Osteoblast (primary cell): ENCODE data around the gene MVB12A. TPM values are rescaled to one million over a fixed set of nuclear protein-coding genes. Genes with fewer than 3 reads are reported as not detected.

ENCODE experiments used
- DNase-seq: peaks from one replicate; pipeline ENCODE4 v3.0.0; 2011; ENCODE audit warnings: low spot score, mixed read lengths; ENCODE audit not compliant: insufficient read length; ENCODE audit errors: missing footprints
- H2AFZ ChIP-seq: 2 replicates; pipeline ENCODE4 v1.6.0; 2011; ENCODE audit warnings: mild to moderate bottlenecking, low read length
- H3K27ac ChIP-seq: 2 replicates; pipeline ENCODE4 v1.5.1; 2011; ENCODE audit warnings: mild to moderate bottlenecking, low read depth, low read length, moderate library complexity
- H3K27me3 ChIP-seq: 2 replicates; pipeline ENCODE4 v1.6.0; 2012; ENCODE audit warnings: mild to moderate bottlenecking, control low read depth, inconsistent platforms, low read length, moderate library complexity; ENCODE audit not compliant: insufficient read depth
- H3K36me3 ChIP-seq: 2 replicates; pipeline ENCODE4 v1.5.1; 2011; ENCODE audit warnings: mild to moderate bottlenecking, low read length, control low read depth, moderate library complexity; ENCODE audit not compliant: insufficient read depth
- H3K4me1 ChIP-seq: 2 replicates; pipeline ENCODE4 v1.5.1; 2011; ENCODE audit warnings: mild to moderate bottlenecking, low read length, control low read depth, moderate library complexity; ENCODE audit not compliant: insufficient read depth
- H3K4me2 ChIP-seq: 2 replicates; pipeline ENCODE4 v1.6.0; 2011; ENCODE audit warnings: mild to moderate bottlenecking, low read length; ENCODE audit not compliant: insufficient read depth
- H3K4me3 ChIP-seq: fragments of 200-600 bp; sonication (generic); 3 replicates; pipeline ENCODE4 v1.5.1; 2012; ENCODE audit warnings: mild to moderate bottlenecking, low read length, inconsistent platforms; ENCODE audit not compliant: insufficient read depth
- H3K79me2 ChIP-seq: 2 replicates; pipeline ENCODE4 v1.6.0; 2012; ENCODE audit warnings: mild to moderate bottlenecking, low read length, control low read depth, inconsistent platforms; ENCODE audit not compliant: insufficient read depth
- H3K9me3 ChIP-seq: 2 replicates; pipeline ENCODE4 v1.5.1; 2011; ENCODE audit warnings: low read depth, low read length, control low read depth
- H4K20me1 ChIP-seq: 2 replicates; pipeline ENCODE4 v1.6.0; 2012; ENCODE audit warnings: mild to moderate bottlenecking, low read length, control low read depth; ENCODE audit not compliant: insufficient read depth
- CTCF ChIP-seq: IDR thresholded peaks from 2 replicates; pipeline ENCODE4 v1.5.1; 2011; ENCODE audit warnings: mild to moderate bottlenecking, low read depth, low read length, moderate library complexity; ENCODE audit errors: extremely low read depth
- total RNA-seq: library from RNA; depleted of rRNA; stranded (reverse); fragments of >200 nt; gene quantifications from 2 replicates; pipeline ENCODE4 v1.2.3, GENCODE V29; 2012

MVB12A gene
- total RNA-seq, 1 donor = 50.7 TPM

- peaks cover 19% of the 10 kb centered on the region for H3K4me1 ChIP-seq
- no peak overlapping the region for H2AFZ ChIP-seq
- H3K4me2 ChIP-seq = peak overlapping the region; percentile 24
- H3K9me3 ChIP-seq = no peaks in the 10 kb centered on the region
- no peak for TF ChIP-seq CTCF
- H3K4me3 ChIP-seq = no peak overlapping the region
- no peak for DNase-seq
- peaks cover 4% of the 10 kb centered on the region for H4K20me1 ChIP-seq
- no peaks in the 10 kb centered on the region for H3K27me3 ChIP-seq
- H3K36me3 ChIP-seq = no peaks in the 10 kb centered on the region
- peaks cover 11% of the 10 kb centered on the region for H3K79me2 ChIP-seq
- H3K27ac ChIP-seq = no peak overlapping the region
These were observed 46.6 kb downstream of the MVB12A start for GRCh38 chr19:17466487-17466850.

DNA sequence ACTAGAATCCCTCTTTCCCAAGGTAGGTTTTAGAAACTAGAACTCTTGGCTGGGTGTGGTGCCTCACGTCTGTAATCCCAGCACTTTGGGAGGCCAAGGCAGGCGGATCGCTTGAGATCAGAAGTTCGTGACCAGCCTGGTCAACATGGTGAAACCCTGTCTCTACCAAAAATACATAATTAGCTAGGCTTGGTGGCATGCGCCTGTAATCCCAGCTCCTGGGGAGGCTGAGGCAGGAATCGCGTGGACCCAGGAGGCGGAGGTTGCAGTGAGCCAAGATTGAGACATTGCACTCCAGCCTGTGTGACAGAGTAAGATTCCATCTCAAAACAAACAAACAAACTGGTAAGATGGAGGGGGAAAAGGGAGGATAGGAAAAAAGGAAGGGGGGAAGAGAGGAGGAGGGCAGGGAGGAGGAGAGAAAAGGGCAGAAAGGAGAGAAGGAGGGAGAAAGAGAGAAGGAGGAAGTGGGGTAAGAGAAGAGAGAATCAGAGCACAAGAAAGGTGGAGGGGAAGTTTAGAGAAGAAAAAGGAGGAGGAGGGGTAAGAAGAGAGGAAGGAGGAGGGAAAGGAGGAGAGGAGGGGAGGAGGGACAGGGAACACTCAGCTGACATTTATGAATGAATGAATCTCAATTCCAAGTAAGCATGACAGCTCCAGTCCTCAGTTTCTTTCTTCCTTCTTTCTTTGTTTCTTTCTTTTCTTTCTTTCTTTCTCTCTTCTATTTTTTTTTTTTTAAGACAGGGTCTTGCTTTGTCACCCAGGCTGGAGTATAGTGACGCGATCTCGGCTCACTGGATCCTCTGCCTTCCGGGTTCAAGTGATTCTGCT is 47.8 kb downstream of the MVB12A start:
- Histone ChIP-seq H3K79me2 (peaks cover 21% of the 10 kb centered on the region), H3K4me2 (no peak overlapping the region), H3K27ac (no peak overlapping the region), H3K4me1 (peaks cover 23% of the 10 kb centered on the region), H3K36me3 (no peaks in the 10 kb centered on the region), H2AFZ (peak overlapping the region; percentile 92), H4K20me1 (peaks cover 11% of the 10 kb centered on the region), H3K9me3 (no peaks in the 10 kb centered on the region), H3K4me3 (no peak overlapping the region), H3K27me3 (no peaks in the 10 kb centered on the region)
- no peak for TF ChIP-seq CTCF
- DNase-seq = no peak

DNA sequence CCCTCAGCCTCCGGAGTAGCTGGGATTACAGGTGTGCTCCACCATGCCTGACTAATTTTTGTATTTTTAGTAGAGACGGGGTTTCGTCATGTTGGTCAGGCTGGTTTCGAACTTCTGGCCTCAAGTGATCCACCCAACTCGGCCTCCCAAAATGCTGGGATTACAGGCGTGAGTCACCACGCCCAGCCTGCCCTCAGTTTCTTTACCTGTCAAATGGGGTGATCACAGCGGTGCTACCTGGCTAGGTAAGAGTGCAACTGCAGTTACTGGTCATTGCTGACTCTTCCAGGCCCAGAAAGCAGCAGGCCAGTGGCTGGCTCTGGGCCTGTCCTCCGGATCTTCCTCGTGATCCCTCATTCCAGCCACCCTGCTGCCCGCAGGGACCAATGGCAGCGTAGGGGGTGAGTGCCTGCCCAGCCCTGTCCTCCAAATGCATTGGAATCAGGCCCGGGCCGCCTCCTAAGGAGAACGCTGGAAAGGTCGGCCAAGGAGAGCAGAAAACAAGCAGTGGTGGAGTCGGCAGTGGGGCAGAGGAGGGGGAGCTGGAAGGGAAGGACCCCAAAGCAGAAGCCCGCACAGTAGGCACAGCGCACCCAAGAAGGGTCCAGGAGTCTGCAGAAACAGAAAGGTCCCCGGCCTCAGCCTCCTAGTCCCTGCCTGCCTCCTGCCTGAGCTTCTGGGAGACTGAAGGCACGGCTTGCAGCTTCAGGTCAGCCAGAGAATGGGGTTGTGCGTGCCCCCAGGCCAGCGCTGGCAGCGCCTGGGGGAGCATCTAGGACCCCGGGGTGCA is 48.6 kb downstream of the MVB12A start:
- peak overlapping the region; percentile 92 for H2AFZ ChIP-seq
- peak; percentile 31 for DNase-seq

More for the DNA sequence above, 48.6 kb downstream of the MVB12A start:
- no peaks in the 10 kb centered on the region for H3K9me3 ChIP-seq
- H3K36me3 ChIP-seq = no peaks in the 10 kb centered on the region
- no peaks in the 10 kb centered on the region for H3K27me3 ChIP-seq
- peaks cover 15% of the 10 kb centered on the region for H4K20me1 ChIP-seq
- peaks cover 28% of the 10 kb centered on the region for H3K4me1 ChIP-seq
- peak overlapping the region; percentile 92 for H3K4me2 ChIP-seq
- peak overlapping the region; percentile 72 for H3K27ac ChIP-seq
- peak overlapping the region; percentile 86 for H3K4me3 ChIP-seq
- H3K79me2 ChIP-seq = peaks cover 28% of the 10 kb centered on the region
- no peak for TF ChIP-seq CTCF
